Loucy (cell line): Measurements from ENCODE around the gene CPA5.

Source experiments
- H2AFZ ChIP-seq: fragments of 200-600 bp; sonication (generic); 2 replicates; pipeline ENCODE4 v1.6.0; 2016; ENCODE audit warnings: antibody characterized with exemption, mild to moderate bottlenecking, low read length, moderate library complexity
- H3F3A ChIP-seq: fragments of 200-600 bp; 2 replicates; pipeline ENCODE4 v1.6.0; 2016; ENCODE audit warnings: antibody characterized with exemption, low read depth, mild to moderate bottlenecking
- H3K27me3 ChIP-seq: fragments of 200-600 bp; sonication (generic); 2 replicates; pipeline ENCODE4 v1.6.1; 2014; ENCODE audit warnings: low read length, mild to moderate bottlenecking; ENCODE audit not compliant: insufficient read depth, poor library complexity, severe bottlenecking
- H3K36me3 ChIP-seq: fragments of 200-600 bp; sonication (generic); 2 replicates; pipeline ENCODE4 v1.6.1; 2016; ENCODE audit warnings: low read length; ENCODE audit not compliant: insufficient read depth
- H3K4me1 ChIP-seq: fragments of 200-600 bp; sonication (generic); 2 replicates; pipeline ENCODE4 v1.5.1; 2014; ENCODE audit warnings: low read length, mild to moderate bottlenecking; ENCODE audit not compliant: insufficient read depth, poor library complexity, severe bottlenecking
- H3K4me2 ChIP-seq: fragments of 200-600 bp; sonication (generic); 2 replicates; pipeline ENCODE4 v1.6.0; 2014; ENCODE audit warnings: antibody characterized with exemption, low read length, low read depth, mild to moderate bottlenecking; ENCODE audit not compliant: poor library complexity, severe bottlenecking
- H3K4me3 ChIP-seq: fragments of 200-600 bp; sonication (generic); 2 replicates; pipeline ENCODE4 v1.5.1; 2014; ENCODE audit warnings: low read length, mild to moderate bottlenecking, mixed read lengths; ENCODE audit not compliant: poor library complexity, severe bottlenecking
- H3K79me2 ChIP-seq: fragments of 200-600 bp; sonication (generic); 2 replicates; pipeline ENCODE4 v1.6.1; 2014; ENCODE audit warnings: low read length; ENCODE audit not compliant: insufficient read depth
- H3K9ac ChIP-seq: fragments of 200-600 bp; sonication (generic); 2 replicates; pipeline ENCODE4 v1.6.0; 2014; ENCODE audit warnings: mild to moderate bottlenecking, low read depth, low read length, moderate library complexity; ENCODE audit not compliant: poor library complexity, severe bottlenecking
- H3K9me2 ChIP-seq: fragments of 200-600 bp; sonication (generic); replicated peaks from 2 replicates; pipeline ENCODE4 v1.6.1; 2016; ENCODE audit warnings: low read depth, low read length, mixed read lengths
- H3K9me3 ChIP-seq: fragments of 200-600 bp; sonication (generic); 2 replicates; pipeline ENCODE4 v1.6.1; 2014; ENCODE audit warnings: mild to moderate bottlenecking, antibody characterized with exemption, low read length, low read depth; ENCODE audit not compliant: insufficient read depth
- H4K20me1 ChIP-seq: fragments of 200-600 bp; sonication (generic); 2 replicates; pipeline ENCODE4 v1.6.0; 2014; ENCODE audit warnings: antibody characterized with exemption, low read length, mild to moderate bottlenecking; ENCODE audit not compliant: insufficient read depth, poor library complexity, severe bottlenecking
- CTCF ChIP-seq: fragments of 200-600 bp; sonication (generic); conservative IDR thresholded peaks from 2 replicates; pipeline ENCODE4 v1.5.1; 2014; ENCODE audit warnings: mild to moderate bottlenecking, antibody characterized with exemption, low read length
- EZH2phosphoT487 ChIP-seq: fragments of 200-600 bp; IDR thresholded peaks from 2 replicates; pipeline ENCODE4 v1.6.1; 2018; ENCODE audit warnings: antibody characterized with exemption, mild to moderate bottlenecking, moderate library complexity, borderline replicate concordance

Gene CPA5

GRCh38 chr7:130386876-130387275, 42.3 kb downstream of the CPA5 start:
- TF ChIP-seq CTCF (no peak), EZH2phosphoT487 (no peak)
- Histone ChIP-seq H4K20me1 (no peaks in the 10 kb centered on the region), H3K27me3 (no peaks in the 10 kb centered on the region)

GRCh38 chr7:130387306-130387627, 42.7 kb downstream of the CPA5 start:
- no peak for TF ChIP-seq CTCF

More at GRCh38 chr7:130386876-130387275, 42.3 kb downstream of the CPA5 start:
- Histone ChIP-seq H3K9ac (no peak overlapping the region), H3K9me3 (no peaks in the 10 kb centered on the region), H3F3A (no peaks in the 10 kb centered on the region), H3K4me3 (no peak overlapping the region), H2AFZ (no peak overlapping the region), H3K4me2 (no peak overlapping the region), H3K4me1 (no peaks in the 10 kb centered on the region), H3K79me2 (no peaks in the 10 kb centered on the region), H3K9me2 (no peaks in the 10 kb centered on the region), H3K36me3 (no peaks in the 10 kb centered on the region)

GRCh38 chr7:130387628-130388403, 43.2 kb downstream of the CPA5 start:
- H3K9ac ChIP-seq = no peak overlapping the region
- H4K20me1 ChIP-seq = no peaks in the 10 kb centered on the region
- H3K27me3 ChIP-seq = no peaks in the 10 kb centered on the region
- H3K9me2 ChIP-seq = no peaks in the 10 kb centered on the region
- no peaks in the 10 kb centered on the region for H3K79me2 ChIP-seq
- TF ChIP-seq CTCF = no peak
- TF ChIP-seq EZH2phosphoT487 = no peak
- H3K4me2 ChIP-seq = no peak overlapping the region
- peaks cover 1% of the 10 kb centered on the region for H3K4me1 ChIP-seq
- H3F3A ChIP-seq = no peaks in the 10 kb centered on the region
- H3K9me3 ChIP-seq = no peaks in the 10 kb centered on the region
- H3K36me3 ChIP-seq = no peaks in the 10 kb centered on the region
- no peak overlapping the region for H2AFZ ChIP-seq
- H3K4me3 ChIP-seq = no peak overlapping the region

More at GRCh38 chr7:130387306-130387627, 42.7 kb downstream of the CPA5 start:
- H3K4me1 ChIP-seq = no peaks in the 10 kb centered on the region
- no peak overlapping the region for H3K9ac ChIP-seq
- no peaks in the 10 kb centered on the region for H3F3A ChIP-seq
- no peaks in the 10 kb centered on the region for H3K9me2 ChIP-seq
- no peaks in the 10 kb centered on the region for H3K36me3 ChIP-seq
- no peaks in the 10 kb centered on the region for H3K9me3 ChIP-seq
- H3K27me3 ChIP-seq = no peaks in the 10 kb centered on the region
- H4K20me1 ChIP-seq = no peaks in the 10 kb centered on the region
- no peak overlapping the region for H2AFZ ChIP-seq
- H3K79me2 ChIP-seq = no peaks in the 10 kb centered on the region
- no peak overlapping the region for H3K4me2 ChIP-seq
- H3K4me3 ChIP-seq = no peak overlapping the region
